Endothelial cell of umbilical vein (primary cell): ENCODE data around the gene MINDY4. TPM values are rescaled to one million over a fixed set of nuclear protein-coding genes. Genes with fewer than 3 reads are reported as not detected.
"Not testable (repeated sequence)": the region's sequence is repeated elsewhere in the genome, so short reads cannot be mapped to it uniquely, and the experiment has no call there.

Experiments
- BruUV-seq: library from RNA; stranded (reverse); fragments of 400-500 nt; replicated peaks from 2 replicates; lab custom pipeline; 2021; lab: Mats Ljungman, UMichigan
- CTCF ChIA-PET: fragments of 300-600, 350-600 bp; sonication (Branson Sonifier 250); formaldehyde crosslinking; loops from one replicate; lab custom pipeline; 2021; ENCODE audit warnings: antibody characterized with exemption, inconsistent platforms; lab: Charles Lee
- POLR2A ChIA-PET: fragments of 300-600, 350-600 bp; sonication (Branson Sonifier 250); formaldehyde crosslinking; loops from one replicate; lab custom pipeline; 2021; ENCODE audit warnings: antibody characterized with exemption, inconsistent platforms; lab: Charles Lee
- DNase-seq: peaks from one replicate; pipeline ENCODE4 v3.0.0-alpha.2; 2011; ENCODE audit warnings: low read depth, low spot score
- FAIRE-seq: peaks from 2 replicates; lab custom pipeline; 2011; peaks lifted over from hg19 to GRCh38; lab: Jason Lieb, UNC
- H2AFZ ChIP-seq: 2 replicates; pipeline ENCODE4 v1.6.0; 2012; ENCODE audit warnings: low read depth, low read length, control low read depth, inconsistent platforms
- H3K27ac ChIP-seq: 2 replicates; pipeline ENCODE4 v1.5.1; 2011; ENCODE audit warnings: low read depth, mild to moderate bottlenecking, control low read depth, low read length, moderate library complexity; ENCODE audit not compliant: insufficient read depth
- H3K27me3 ChIP-seq, 2 experiments: 2 replicates each; pipeline versions ENCODE4 v1.6.0 to v1.6.1; 2011; ENCODE audit warnings: low read length in 2 of 2, mixed read lengths in 1 of 2; ENCODE audit not compliant: control insufficient read depth in 2 of 2, insufficient read depth in 2 of 2
- H3K36me3 ChIP-seq, 2 experiments: 2 replicates in 1 of 2; 3 replicates in 1 of 2; pipeline ENCODE4 v1.5.1; 2011; ENCODE audit warnings: low read length in 2 of 2, mild to moderate bottlenecking in 1 of 2, moderate library complexity in 1 of 2; ENCODE audit not compliant: control insufficient read depth in 2 of 2, insufficient read depth in 2 of 2; ENCODE audit errors: extremely low read depth in 1 of 2
- H3K4me1 ChIP-seq: 3 replicates; pipeline ENCODE4 v1.5.1; 2011; ENCODE audit warnings: mild to moderate bottlenecking, low read length; ENCODE audit not compliant: control insufficient read depth, insufficient read depth; ENCODE audit errors: extremely low read depth
- H3K4me2 ChIP-seq: 2 replicates; pipeline ENCODE4 v1.6.1; 2011; ENCODE audit warnings: low read length, control low read depth, mixed read lengths; ENCODE audit not compliant: insufficient read depth
- H3K4me3 ChIP-seq, 3 experiments: fragments of 200-600 bp in 1 of 3; sonication (generic), shearing (Covaris generic) in 1 of 3; replicated peaks in 1 of 3; 2 replicates each; pipeline ENCODE4 v1.5.1; 2011 to 2016; ENCODE audit warnings: control low read depth in 3 of 3, low read length in 3 of 3, mild to moderate bottlenecking in 2 of 3, inconsistent platforms in 1 of 3, low read depth in 1 of 3, moderate library complexity in 1 of 3; ENCODE audit not compliant: insufficient read depth in 1 of 3
- H3K79me2 ChIP-seq: 2 replicates; pipeline ENCODE4 v1.6.0; 2012; ENCODE audit warnings: low read length, inconsistent platforms; ENCODE audit not compliant: control insufficient read depth, insufficient read depth
- H3K9ac ChIP-seq: replicated peaks from 2 replicates; pipeline ENCODE3; 2011; ENCODE audit warnings: low read length, control low read depth; ENCODE audit not compliant: insufficient read depth; ENCODE audit errors: extremely low read depth
- H3K9me1 ChIP-seq: replicated peaks from 3 replicates; pipeline ENCODE4 v1.6.0; 2011; ENCODE audit warnings: mild to moderate bottlenecking, low read length; ENCODE audit not compliant: control insufficient read depth, insufficient read depth; ENCODE audit errors: extremely low read depth
- H3K9me3 ChIP-seq: replicated peaks from 2 replicates; pipeline ENCODE4 v1.5.1; 2012; ENCODE audit warnings: low read length, inconsistent platforms; ENCODE audit not compliant: control insufficient read depth, insufficient read depth
- H4K20me1 ChIP-seq: replicated peaks from 2 replicates; pipeline ENCODE3; 2011; ENCODE audit warnings: mild to moderate bottlenecking, low read length; ENCODE audit not compliant: control insufficient read depth, insufficient read depth; ENCODE audit errors: extremely low read depth
- EZH2 ChIP-seq: IDR thresholded peaks from 2 replicates; pipeline ENCODE4 v1.6.1; 2012; ENCODE audit warnings: borderline replicate concordance, low read depth, mild to moderate bottlenecking, moderate library complexity, low read length, inconsistent platforms; ENCODE audit not compliant: severe bottlenecking
- FOS ChIP-seq: IDR thresholded peaks from 2 replicates; pipeline ENCODE4 v1.6.1; 2011; ENCODE audit warnings: mild to moderate bottlenecking, low read length, moderate library complexity, borderline replicate concordance; ENCODE audit not compliant: insufficient read depth
- GATA2 ChIP-seq: IDR thresholded peaks from 2 replicates; pipeline ENCODE4 v1.7.0; 2011; ENCODE audit warnings: low read depth, mild to moderate bottlenecking, moderate library complexity, mixed read lengths, low read length; ENCODE audit not compliant: insufficient read length, insufficient read depth
- JUN ChIP-seq: IDR thresholded peaks from 2 replicates; pipeline ENCODE4 v1.6.1; 2011; ENCODE audit warnings: borderline replicate concordance, low read depth; ENCODE audit not compliant: insufficient read length, insufficient read depth
- MYC ChIP-seq: IDR thresholded peaks from one replicate; pipeline ENCODE4 v1.6.1; 2011; ENCODE audit warnings: mild to moderate bottlenecking, low read depth, low read length
- POLR2A ChIP-seq: IDR thresholded peaks from 2 replicates; pipeline ENCODE4 v1.6.1; 2012; ENCODE audit warnings: low read depth, mild to moderate bottlenecking, control low read depth, low read length
- POLR2AphosphoS5 ChIP-seq: IDR thresholded peaks from 2 replicates; pipeline ENCODE4 v1.6.1; 2012; ENCODE audit warnings: low read depth, mild to moderate bottlenecking, control low read depth, low read length, moderate library complexity; ENCODE audit not compliant: insufficient read depth
- dilution Hi-C: fragments of 300-500 bp; cut with MboI; formaldehyde crosslinking; loops from one replicate; pipeline ENCODE4 v1.15.0; 2019; ENCODE audit warnings: low sequenced_read_pairs; ENCODE audit not compliant: extremely low pct_ligation_motif_present
- intact Hi-C: fragments of 100-400 bp; cut with micrococcal nuclease; formaldehyde crosslinking; loops from one replicate; pipeline ENCODE4 v1.10.0; 2022
- polyA plus RNA-seq, 4 experiments: library from polyadenylated mRNA; depleted of rRNA in 3 of 4; stranded (reverse) in 3 of 4; unstranded in 1 of 4; fragments of >200 nt; gene quantifications; 2 replicates each; pipeline versions ENCODE4 v1.2.1 to v1.2.3, GENCODE V29; 2011 to 2012; ENCODE audit warnings: missing spikeins in 1 of 4
- total RNA-seq: library from RNA; stranded (reverse); gene quantifications from 2 replicates; pipeline ENCODE4 v1.2.3, GENCODE V29; 2021
- TF ChIP-seq, protein P1 (sequence below): IDR thresholded peaks from 2 replicates; pipeline ENCODE4 v1.6.1; 2011; ENCODE audit not compliant: insufficient read depth, insufficient read length
- TF ChIP-seq, protein P2 (sequence below), 2 donors: IDR thresholded peaks; 1 replicate in 1 of 2; 2 replicates in 1 of 2; pipeline ENCODE4 v1.5.1; 2011; ENCODE audit warnings: low read length in 2 of 2, mild to moderate bottlenecking in 2 of 2, moderate library complexity in 2 of 2, control low read depth in 1 of 2, inconsistent platforms in 1 of 2, low read depth in 1 of 2; ENCODE audit not compliant: insufficient read depth in 1 of 2; ENCODE audit errors: extremely low read depth in 1 of 2

MINDY4 gene
- total and polyA plus RNA-seq, 2 donors (not counting 3 experiments of a cell fraction or from before 2014, with no cell fraction given): 2.2 to 4.7 TPM

DNA sequence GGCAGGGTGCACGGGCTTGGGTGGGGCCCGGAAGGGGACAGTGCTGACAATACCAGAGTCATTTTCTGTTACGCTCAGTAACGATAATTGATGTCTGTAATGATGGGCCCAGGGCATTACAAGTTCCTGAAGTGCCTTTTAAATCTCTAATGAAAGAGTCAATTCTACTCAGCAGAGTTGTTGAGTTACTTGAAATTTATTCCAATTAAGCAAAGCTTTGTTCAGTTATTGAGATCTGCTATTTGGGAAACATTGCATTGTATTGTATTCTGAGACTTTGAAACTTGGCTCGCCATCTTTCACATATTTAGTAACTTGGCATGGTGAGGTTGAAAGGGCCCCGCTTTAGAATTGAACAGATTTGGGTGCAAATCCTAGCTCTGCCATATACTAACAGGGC is 34.7 kb downstream of the MINDY4 start:
- Histone ChIP-seq H3K9ac (no peak overlapping the region), H3K27ac (no peak overlapping the region), H3K79me2 (no peaks in the 10 kb centered on the region), H3K9me1 (no peaks in the 10 kb centered on the region), H3K27me3 (no peaks in the 10 kb centered on the region), H3K9me3 (no peaks in the 10 kb centered on the region), H2AFZ (no peak overlapping the region), H3K4me3 (no peak overlapping the region), H4K20me1 (no peaks in the 10 kb centered on the region), H3K4me2 (no peak overlapping the region), H3K36me3 (no peaks in the 10 kb centered on the region), H3K4me1 (peaks cover 22% of the 10 kb centered on the region)
- ChIA-PET CTCF (interaction anchor here (0.8 to 2.9 kb wide), 5 partner anchors 60 to 316 kb away, joined by 3 to 14 read pairs (median 3); no protein-coding TSS in a partner anchor), POLR2A (no interaction called here)
- TF ChIP-seq, protein P1, sequence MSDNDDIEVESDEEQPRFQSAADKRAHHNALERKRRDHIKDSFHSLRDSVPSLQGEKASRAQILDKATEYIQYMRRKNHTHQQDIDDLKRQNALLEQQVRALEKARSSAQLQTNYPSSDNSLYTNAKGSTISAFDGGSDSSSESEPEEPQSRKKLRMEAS: no peak
- no peak for TF ChIP-seq JUN
- no peak for TF ChIP-seq MYC
- TF ChIP-seq GATA2: no peak
- no peak for TF ChIP-seq EZH2
- no peak for TF ChIP-seq FOS
- TF ChIP-seq, protein P2, sequence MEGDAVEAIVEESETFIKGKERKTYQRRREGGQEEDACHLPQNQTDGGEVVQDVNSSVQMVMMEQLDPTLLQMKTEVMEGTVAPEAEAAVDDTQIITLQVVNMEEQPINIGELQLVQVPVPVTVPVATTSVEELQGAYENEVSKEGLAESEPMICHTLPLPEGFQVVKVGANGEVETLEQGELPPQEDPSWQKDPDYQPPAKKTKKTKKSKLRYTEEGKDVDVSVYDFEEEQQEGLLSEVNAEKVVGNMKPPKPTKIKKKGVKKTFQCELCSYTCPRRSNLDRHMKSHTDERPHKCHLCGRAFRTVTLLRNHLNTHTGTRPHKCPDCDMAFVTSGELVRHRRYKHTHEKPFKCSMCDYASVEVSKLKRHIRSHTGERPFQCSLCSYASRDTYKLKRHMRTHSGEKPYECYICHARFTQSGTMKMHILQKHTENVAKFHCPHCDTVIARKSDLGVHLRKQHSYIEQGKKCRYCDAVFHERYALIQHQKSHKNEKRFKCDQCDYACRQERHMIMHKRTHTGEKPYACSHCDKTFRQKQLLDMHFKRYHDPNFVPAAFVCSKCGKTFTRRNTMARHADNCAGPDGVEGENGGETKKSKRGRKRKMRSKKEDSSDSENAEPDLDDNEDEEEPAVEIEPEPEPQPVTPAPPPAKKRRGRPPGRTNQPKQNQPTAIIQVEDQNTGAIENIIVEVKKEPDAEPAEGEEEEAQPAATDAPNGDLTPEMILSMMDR (IDR thresholded peaks at IDR 0.05; ENCODE audit: extremely low read depth in 1 of 2, insufficient read depth in 1 of 2, low read depth in 1 of 2, low read length in 2 of 2): no peak
- TF ChIP-seq POLR2A: no peak
- no peak for TF ChIP-seq POLR2AphosphoS5
- dilution Hi-C loops (no loop called here), intact Hi-C loops (no loop called here)
- BruUV-seq: no TSS peak
- FAIRE-seq: no peak
- no peak for DNase-seq

DNA sequence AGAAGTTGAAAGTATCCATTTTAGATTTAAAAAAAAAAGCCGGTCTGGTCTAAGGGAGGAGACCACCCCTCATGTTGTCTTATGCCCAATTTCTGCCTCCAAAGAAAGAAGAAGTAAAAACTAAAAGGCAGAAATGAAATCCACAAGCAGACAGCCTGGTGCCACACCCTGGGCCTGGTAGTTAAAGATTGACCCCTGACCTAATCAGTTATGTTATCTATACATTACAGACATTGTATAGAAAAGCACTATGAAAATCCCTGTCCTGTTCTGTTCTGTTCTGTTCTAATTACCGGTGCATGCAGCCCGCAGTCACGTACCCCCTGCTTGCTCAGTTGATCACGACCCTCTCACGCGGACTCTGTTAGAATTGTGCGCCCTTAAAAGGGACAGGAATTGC is 36.3 kb downstream of the MINDY4 start:
- H3K4me3 ChIP-seq, CTCF ChIA-PET, H2AFZ ChIP-seq, H4K20me1 ChIP-seq, H3K4me2 ChIP-seq, BruUV-seq, intact Hi-C loops, H3K9me3 ChIP-seq, H3K9me1 ChIP-seq, FAIRE-seq, DNase-seq, H3K27ac ChIP-seq, H3K36me3 ChIP-seq, H3K27me3 ChIP-seq, H3K79me2 ChIP-seq, POLR2A ChIA-PET, H3K9ac ChIP-seq, dilution Hi-C loops: not testable (repeated sequence)
- H3K4me1 ChIP-seq: peaks cover 14% of the 10 kb centered on the region

DNA sequence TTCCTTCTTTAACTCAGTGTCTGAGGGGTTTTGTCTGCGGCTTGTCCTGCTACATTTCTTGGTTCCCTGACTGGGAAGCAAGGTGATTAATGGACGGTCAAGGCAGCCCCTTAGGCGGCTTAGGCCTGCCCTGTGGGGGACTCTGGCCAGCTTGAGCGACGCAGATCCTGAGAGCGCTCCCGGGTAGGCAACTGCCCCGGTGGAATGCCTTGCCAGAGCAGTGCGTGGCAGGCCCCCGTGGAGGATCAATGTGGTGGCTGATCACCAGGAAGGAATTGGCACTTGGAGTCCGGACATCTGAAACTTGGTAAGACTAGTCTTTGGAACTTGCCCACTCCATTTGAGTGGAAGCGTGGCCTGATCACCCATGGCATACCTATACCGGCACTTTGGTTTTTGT is 36.7 kb downstream of the MINDY4 start:
- H3K4me3 ChIP-seq, H3K27me3 ChIP-seq, dilution Hi-C loops, H2AFZ ChIP-seq, H3K36me3 ChIP-seq, H3K4me2 ChIP-seq, H3K9me1 ChIP-seq, DNase-seq, BruUV-seq, H3K9ac ChIP-seq, intact Hi-C loops, H3K27ac ChIP-seq, H3K79me2 ChIP-seq, H3K9me3 ChIP-seq, POLR2A ChIA-PET, FAIRE-seq, H4K20me1 ChIP-seq, CTCF ChIA-PET: not testable (repeated sequence)
- peaks cover 14% of the 10 kb centered on the region for H3K4me1 ChIP-seq
